HG03108 (cell line): Measurements from ENCODE around the gene ECEL1.

Source experiments
- ATAC-seq: cut with Tn5 transposase; IDR thresholded peaks from one replicate; pipeline ENCODE4 v1.9.1; 2021; ENCODE audit warnings: moderate library complexity; ENCODE audit not compliant: unreplicated experiment

ECEL1 gene

GRCh38 chr2:232522623-232523401 is 35.2 kb upstream of the ECEL1 start:
- ATAC-seq = no peak

DNA sequence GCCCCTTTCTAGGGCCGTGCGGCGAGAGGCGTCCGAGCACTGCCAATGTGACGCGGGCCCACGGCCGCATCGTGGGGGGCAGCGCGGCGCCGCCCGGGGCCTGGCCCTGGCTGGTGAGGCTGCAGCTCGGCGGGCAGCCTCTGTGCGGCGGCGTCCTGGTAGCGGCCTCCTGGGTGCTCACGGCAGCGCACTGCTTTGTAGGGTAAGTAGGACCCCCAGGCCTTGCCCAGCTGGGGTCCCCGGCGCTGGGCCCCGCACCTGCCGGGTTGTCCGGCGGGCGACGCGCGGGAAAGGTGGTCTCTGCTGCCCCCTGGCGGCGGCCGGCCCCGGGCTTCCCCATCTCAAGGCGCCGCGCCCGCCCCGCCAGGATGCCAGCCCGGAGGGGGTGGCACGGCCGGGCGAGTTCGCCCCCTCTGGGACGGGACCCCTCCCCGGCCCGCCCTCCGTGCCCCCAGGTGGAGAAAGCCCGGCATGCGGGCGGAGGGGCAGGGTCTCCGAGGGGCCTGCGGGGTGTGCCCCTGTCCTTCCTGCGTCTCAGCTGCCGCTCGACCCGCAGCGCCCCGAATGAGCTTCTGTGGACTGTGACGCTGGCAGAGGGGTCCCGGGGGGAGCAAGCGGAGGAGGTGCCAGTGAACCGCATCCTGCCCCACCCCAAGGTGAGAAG is 34.5 kb upstream of the ECEL1 start:
- ATAC-seq = no peak

DNA sequence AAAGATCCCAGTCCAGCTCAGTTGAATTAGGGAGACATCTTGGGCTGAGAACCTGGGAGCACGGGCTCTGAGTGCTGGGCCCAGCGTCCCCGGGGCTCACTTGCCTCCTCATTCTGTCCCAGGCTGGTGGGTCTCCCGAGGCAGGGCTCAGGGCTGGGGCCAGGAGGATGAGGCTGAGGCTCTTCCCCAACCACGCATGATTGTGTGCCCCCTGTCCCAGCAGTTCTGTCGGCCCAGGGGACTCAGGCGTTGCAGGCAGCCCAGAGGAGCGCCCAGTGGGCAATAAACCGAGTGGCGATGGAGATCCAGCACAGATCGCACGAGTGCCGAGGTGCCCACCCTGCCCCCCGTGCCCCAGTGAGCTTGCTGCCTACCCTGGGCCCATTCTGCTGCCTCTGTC is 33.5 kb upstream of the ECEL1 start:
- no peak for ATAC-seq

- ATAC-seq = no peak
Measured at GRCh38 chr2:232520489-232520888, 32.9 kb upstream of the ECEL1 start.

DNA sequence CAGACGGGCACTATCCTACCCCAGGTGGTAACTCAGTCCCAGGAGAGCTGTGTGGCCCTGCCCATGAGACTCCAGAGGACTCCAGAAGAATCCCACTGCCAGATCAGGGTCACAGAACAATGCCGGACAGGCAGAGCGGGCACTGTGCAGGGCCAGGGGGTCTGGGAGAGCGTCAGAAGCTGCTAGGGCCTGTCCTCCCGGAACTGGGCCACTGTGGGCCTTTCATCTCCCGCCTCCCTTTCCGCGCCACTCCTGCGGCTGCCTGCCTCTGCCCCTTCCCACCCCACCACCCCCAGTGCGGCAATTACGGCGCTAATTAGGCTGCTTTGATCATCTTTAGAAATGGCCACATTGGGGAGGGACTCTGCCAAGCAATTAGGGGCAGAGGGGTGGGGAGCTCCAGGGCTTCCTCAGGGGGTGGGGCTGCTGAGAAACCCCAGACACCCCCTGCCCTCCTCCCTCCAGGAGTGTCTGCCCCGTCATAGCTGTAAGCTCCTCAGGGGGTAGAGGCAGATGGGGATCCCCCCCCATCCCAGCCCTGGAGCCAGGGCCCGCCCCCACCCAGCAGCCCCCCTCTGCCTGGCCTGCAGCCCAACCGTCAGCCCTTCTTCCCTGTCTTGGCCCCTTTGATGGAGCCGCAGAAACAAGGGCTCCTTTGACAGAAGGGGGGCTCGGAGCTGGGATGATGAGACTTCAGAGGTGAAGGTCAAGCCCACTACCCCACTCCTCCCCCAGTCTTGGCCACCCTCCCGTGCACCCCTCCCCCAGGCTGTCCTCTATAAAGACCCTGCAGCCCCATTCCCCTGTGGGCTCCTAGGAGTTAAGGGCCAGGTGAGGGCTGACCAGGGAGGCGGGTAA is 32.2 kb upstream of the ECEL1 start, which contains the start of gene PRSS56:
Gene PRSS56, plus strand, starts transcription at position 808 of the 858 bp plus-strand sequence. CDS start 211 bp downstream, outside the sequence.
- ATAC-seq = no peak

DNA sequence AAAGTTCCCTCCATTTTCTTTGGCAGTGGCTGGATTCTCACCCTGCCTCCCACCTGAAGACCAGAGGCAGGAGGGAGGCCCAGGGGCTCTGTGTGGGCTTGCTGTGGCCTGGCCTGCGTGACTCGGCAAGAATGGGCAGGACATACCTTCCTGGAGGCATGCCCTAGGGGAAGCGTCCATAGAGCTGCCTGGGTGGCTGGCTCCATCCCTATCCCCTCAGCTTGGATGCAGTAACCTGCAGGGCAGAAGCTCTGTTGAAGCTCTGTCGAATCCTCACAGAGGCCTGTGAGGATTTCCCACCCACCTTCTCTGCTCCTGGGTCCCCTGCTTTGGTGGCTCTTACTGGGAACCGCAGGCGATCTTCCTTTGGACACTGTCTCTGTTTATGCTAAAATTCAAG is 31.2 kb upstream of the ECEL1 start:
- no peak for ATAC-seq

DNA sequence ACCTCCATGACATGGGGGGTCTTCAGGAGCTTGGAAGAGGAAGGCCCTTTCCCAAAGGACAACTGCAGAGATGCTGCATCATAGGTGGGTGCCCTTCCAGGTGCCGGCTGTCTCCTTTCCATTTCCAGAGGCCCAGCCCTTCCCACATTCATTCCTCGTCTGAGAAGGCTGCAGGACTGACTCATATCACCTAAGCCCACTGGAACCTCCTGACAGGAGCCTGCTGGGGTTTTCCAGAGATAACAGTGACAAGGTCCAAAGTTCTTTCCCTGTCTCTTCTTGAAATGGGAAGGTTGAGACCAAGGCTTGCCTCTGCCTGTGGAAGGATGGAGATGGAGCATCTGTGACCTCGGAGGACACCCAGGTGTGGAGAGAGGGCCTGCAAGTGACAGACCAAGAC is 28.9 kb upstream of the ECEL1 start:
- ATAC-seq = no peak

DNA sequence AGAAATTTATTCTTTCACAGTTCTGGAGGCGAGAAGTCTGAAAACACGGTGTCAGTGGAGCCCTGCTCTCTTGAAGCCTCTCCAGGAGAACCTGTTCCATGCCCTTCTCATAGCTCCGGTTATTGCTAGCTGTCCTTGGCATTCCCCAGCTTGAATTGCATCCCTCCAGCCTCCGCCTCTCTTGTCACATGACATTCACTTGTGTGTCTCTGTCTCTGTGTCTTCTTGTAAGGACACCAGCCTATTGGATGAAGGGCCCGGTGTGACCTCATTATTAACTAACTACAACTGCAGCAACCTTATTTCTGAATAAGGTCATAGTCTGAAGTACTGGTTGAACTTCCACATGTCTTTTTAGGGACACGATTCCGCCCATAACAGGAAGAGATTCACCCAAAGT is 28.0 kb upstream of the ECEL1 start:
- ATAC-seq = no peak

DNA sequence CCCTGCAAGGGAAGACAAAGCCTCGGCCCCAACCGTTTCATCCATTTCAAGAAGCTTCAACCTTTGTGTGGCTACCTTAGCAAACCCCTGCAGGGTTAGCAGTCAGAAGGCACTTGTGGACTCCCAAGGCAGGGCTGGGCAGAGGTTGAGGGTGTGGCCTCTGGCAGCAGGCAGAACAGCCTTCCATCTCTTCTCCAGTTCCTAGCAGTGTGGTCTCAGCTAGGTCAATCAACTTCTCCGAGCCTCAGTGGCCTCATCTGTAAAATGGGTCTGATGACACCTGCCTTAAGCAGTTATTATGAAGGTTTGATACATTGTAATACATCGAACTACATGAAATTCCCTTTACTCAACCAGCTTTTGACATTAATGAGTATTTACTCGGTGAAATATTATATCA is 25.7 kb upstream of the ECEL1 start:
- ATAC-seq = no peak

- ATAC-seq = no peak
Measured at GRCh38 chr2:232512602-232513001, 25.0 kb upstream of the ECEL1 start.

- ATAC-seq = no peak
Measured at GRCh38 chr2:232511336-232511890, 23.8 kb upstream of the ECEL1 start.

GRCh38 chr2:232508251-232508650 is 20.6 kb upstream of the ECEL1 start:
- ATAC-seq = no peak

- no peak for ATAC-seq
Measured at GRCh38 chr2:232506709-232507108, 19.1 kb upstream of the ECEL1 start.

- no peak for ATAC-seq
Measured at GRCh38 chr2:232505856-232506255, 18.2 kb upstream of the ECEL1 start.

DNA sequence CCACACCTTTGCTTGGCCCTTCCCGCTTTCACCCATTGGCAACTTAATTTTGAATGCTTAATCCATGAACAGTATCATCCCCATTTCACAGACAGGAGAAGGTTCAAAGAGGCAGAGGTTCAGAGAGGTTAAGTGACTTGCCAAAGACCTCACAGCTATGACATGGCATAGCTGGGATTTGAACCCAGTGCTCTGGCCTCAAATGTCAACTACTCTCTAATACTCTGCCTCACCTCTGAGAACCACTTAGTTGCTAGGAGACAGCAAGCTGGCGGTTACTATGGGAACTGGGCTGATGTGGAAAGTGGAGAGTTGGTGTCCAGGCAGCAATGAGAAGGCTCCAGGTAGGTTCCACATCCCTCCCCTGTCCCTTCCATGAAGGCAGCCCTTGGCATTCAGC is 16.8 kb upstream of the ECEL1 start:
- no peak for ATAC-seq

DNA sequence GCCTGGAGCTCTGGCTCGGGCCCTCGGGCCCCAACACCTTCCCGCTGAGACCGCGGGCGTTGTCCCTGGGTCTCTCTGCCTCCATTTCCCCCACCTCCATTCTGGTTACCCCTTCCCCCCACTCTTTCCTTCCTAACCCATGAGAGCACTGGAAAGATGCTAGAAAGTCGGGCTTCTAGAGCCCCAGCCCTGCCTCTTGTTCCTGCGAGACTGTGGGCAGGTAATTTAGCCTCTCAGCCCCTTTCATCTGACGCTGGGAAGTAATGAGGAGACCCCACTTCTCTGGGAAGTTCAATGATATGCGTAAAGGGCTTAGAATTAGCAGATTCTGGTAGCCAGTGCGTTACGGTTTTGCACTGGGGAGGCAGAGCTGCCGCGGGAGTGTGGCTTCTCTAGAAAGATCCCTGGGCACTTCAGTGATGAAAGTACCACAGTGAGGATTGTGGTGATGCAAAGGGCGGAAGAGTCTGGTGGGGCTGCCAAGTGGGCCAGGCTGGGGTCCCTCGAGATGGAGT is 16.2 kb upstream of the ECEL1 start:
- ATAC-seq = no peak

- ATAC-seq = no peak
Measured at GRCh38 chr2:232502911-232503808, 15.5 kb upstream of the ECEL1 start.

GRCh38 chr2:232502511-232502910 is 14.9 kb upstream of the ECEL1 start:
- no peak for ATAC-seq

GRCh38 chr2:232501794-232502390 is 14.3 kb upstream of the ECEL1 start:
- ATAC-seq = no peak

GRCh38 chr2:232501331-232501771 is 13.7 kb upstream of the ECEL1 start:
- no peak for ATAC-seq
